Left ventricle myocardium inferior (tissue), 1 donor: ENCODE measurements around the gene SOX13. TPM values are rescaled to one million over a fixed set of nuclear protein-coding genes. Genes with fewer than 3 reads are reported as not detected.

ENCODE experiments used
- DNase-seq: peaks from one replicate; pipeline ENCODE4 v3.0.0-alpha.2; 2020
- H3K27ac ChIP-seq: fragments of 200-600 bp; replicated peaks from 2 replicates; pipeline ENCODE4 v1.8.0; 2021
- H3K27me3 ChIP-seq: fragments of 200-600 bp; 2 replicates; pipeline ENCODE4 v1.8.0; 2021; ENCODE audit warnings: low read depth
- H3K36me3 ChIP-seq: fragments of 200-600 bp; 2 replicates; pipeline ENCODE4 v1.8.0; 2021
- H3K4me1 ChIP-seq: fragments of 200-600 bp; 2 replicates; pipeline ENCODE4 v1.8.0; 2021
- H3K4me3 ChIP-seq: fragments of 200-600 bp; 2 replicates; pipeline ENCODE4 v1.8.0; 2021; ENCODE audit warnings: mild to moderate bottlenecking, moderate library complexity
- H3K9me3 ChIP-seq: fragments of 200-600 bp; replicated peaks from 2 replicates; pipeline ENCODE4 v1.8.0; 2021
- CTCF ChIP-seq: fragments of 200-600 bp; IDR thresholded peaks from 2 replicates; pipeline ENCODE4 v1.8.0; 2021; ENCODE audit warnings: antibody characterized with exemption, mild to moderate bottlenecking, borderline replicate concordance
- intact Hi-C: fragments of 100-400 bp; cut with micrococcal nuclease; formaldehyde crosslinking; loops from one replicate; pipeline ENCODE4 v1.11.0; 2022
- total RNA-seq: library from RNA; stranded (reverse); fragmentation: NEBNext Ultra II Directional; extraction: Animal tissue kit (Norgen Biotek cat#: 25700); gene quantifications from one replicate; pipeline ENCODE4 v1.2.1, GENCODE V29; 2021
- donor health status: DM: no; HTN: yes; CAD: no; lungs with severe emphysema.

Gene SOX13
- total RNA-seq, 1 donor from 2014 or later: 13.1 TPM

GRCh38 chr1:204143276-204144041 is 70.5 kb downstream of the SOX13 start:
- no peak for DNase-seq
- H3K36me3 ChIP-seq: no peaks in the 10 kb centered on the region
- TF ChIP-seq CTCF: no peak
- no peaks in the 10 kb centered on the region for H3K9me3 ChIP-seq
- intact Hi-C loops: no loop called here
- no peaks in the 10 kb centered on the region for H3K27me3 ChIP-seq
- H3K27ac ChIP-seq: no peak overlapping the region
- no peak overlapping the region for H3K4me3 ChIP-seq
- no peaks in the 10 kb centered on the region for H3K4me1 ChIP-seq

GRCh38 chr1:204145033-204145504 is 72.2 kb downstream of the SOX13 start:
- intact Hi-C loops: no loop called here
- DNase-seq: no peak
- no peak for TF ChIP-seq CTCF

GRCh38 chr1:204146309-204146708 is 73.4 kb downstream of the SOX13 start:
- Histone ChIP-seq H3K4me1 (peaks cover 10% of the 10 kb centered on the region), H3K27ac (no peak overlapping the region), H3K4me3 (no peak overlapping the region), H3K9me3 (no peaks in the 10 kb centered on the region), H3K27me3 (no peaks in the 10 kb centered on the region), H3K36me3 (no peaks in the 10 kb centered on the region)
- no peak for DNase-seq
- intact Hi-C loops: no loop called here
- TF ChIP-seq CTCF: no peak

More at GRCh38 chr1:204145033-204145504, 72.2 kb downstream of the SOX13 start:
- H3K27ac ChIP-seq: no peak overlapping the region
- H3K36me3 ChIP-seq: no peaks in the 10 kb centered on the region
- no peak overlapping the region for H3K4me3 ChIP-seq
- H3K4me1 ChIP-seq: peaks cover 1% of the 10 kb centered on the region
- no peaks in the 10 kb centered on the region for H3K27me3 ChIP-seq
- no peaks in the 10 kb centered on the region for H3K9me3 ChIP-seq

GRCh38 chr1:204146965-204147364 is 74.0 kb downstream of the SOX13 start:
- Histone ChIP-seq H3K4me3 (no peak overlapping the region), H3K27ac (no peak overlapping the region), H3K36me3 (no peaks in the 10 kb centered on the region), H3K9me3 (no peaks in the 10 kb centered on the region), H3K4me1 (peaks cover 16% of the 10 kb centered on the region), H3K27me3 (no peaks in the 10 kb centered on the region)
- no peak for TF ChIP-seq CTCF
- DNase-seq: no peak
- intact Hi-C loops: no loop called here

- no peaks in the 10 kb centered on the region for H3K36me3 ChIP-seq
- no peak overlapping the region for H3K27ac ChIP-seq
- no peaks in the 10 kb centered on the region for H3K9me3 ChIP-seq
- H3K27me3 ChIP-seq: no peaks in the 10 kb centered on the region
- H3K4me3 ChIP-seq: no peak overlapping the region
- TF ChIP-seq CTCF: no peak
- intact Hi-C loops: no loop called here
- peaks cover 23% of the 10 kb centered on the region for H3K4me1 ChIP-seq
- DNase-seq: no peak
These were observed 74.8 kb downstream of the SOX13 start for GRCh38 chr1:204147406-204148383.
